GM18873 (cell line): Measurements from ENCODE around the gene EDN3.
"Not testable (repeated sequence)": the region's sequence is repeated elsewhere in the genome, so short reads cannot be mapped to it uniquely, and the experiment has no call there.

ENCODE experiments used
- ATAC-seq: cut with Tn5 transposase; IDR thresholded peaks from one replicate; pipeline ENCODE4 v1.9.1; 2021; ENCODE audit warnings: mild to moderate bottlenecking, moderate library complexity, moderate number of reproducible peaks; ENCODE audit not compliant: unreplicated experiment, low FRiP score

EDN3 gene

DNA sequence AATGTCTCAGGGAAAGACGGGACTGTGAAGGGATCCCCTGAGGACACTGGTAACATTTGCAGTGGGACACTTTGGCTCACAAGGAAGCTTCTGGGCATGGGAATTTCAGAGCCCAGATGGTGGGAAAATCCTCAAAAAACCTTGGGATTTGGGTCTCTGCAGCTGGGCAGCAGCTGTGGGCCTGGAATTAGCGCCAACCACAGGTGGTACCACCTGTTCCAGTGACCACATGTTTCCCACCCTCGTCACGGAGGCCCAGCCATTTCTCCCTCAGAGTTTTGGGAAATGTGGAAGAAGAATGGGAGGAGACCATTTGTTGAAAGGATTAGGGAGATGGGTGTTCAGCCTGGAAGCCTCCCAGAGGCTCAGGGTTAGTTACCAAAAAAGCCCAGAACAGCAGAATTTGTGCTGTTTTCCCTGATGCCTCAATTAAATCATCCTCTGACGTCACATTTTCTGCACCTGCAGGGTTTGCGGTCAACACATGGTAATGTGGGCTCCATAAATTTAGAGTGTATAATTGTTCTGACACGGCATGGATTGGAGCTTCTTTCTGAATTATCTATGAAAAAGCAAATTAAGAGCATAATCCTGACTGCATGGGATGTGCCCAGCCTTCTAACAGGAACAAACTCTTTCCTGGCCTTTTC is 34.4 kb downstream of the EDN3 start:
- ATAC-seq, result no peak

DNA sequence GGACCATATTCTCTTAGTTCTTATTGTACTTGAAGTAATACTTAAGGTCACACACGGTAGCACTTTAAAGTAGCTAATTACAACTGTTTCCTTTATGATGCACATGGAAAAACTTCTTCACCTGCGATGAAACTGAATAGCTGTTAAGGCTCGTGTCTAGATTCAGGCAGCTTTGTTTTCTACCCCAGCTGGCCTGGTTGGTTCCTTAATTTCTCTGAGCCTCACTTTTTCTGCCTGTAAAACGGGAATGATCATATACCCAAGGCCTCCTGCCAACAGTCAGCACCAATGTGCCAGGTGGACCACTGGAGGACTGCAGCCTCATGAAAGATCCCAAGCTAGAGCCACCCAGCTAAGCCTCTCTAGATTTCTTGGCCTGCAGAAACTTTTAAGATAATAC is 35.0 kb downstream of the EDN3 start:
- ATAC-seq, result no peak

DNA sequence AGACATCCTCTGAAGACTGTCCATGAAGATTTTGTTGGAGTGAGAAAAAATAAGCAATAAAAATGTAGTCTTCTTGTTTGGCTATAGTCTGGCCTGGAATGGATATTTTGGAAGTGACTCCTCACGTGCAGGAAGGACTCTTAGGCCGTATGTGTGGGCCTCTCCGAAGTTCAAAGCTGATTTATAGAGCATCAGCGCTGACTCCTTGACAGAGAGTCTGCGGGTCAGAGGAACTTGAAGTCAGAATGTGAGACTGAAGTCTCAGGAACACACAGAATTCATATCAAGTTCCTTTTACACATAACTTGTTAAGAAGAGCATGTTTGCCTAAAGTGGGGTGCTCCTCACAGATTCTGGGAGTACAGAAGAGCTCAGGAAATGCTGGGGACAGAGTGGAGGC is 36.1 kb downstream of the EDN3 start:
- no peak for ATAC-seq

DNA sequence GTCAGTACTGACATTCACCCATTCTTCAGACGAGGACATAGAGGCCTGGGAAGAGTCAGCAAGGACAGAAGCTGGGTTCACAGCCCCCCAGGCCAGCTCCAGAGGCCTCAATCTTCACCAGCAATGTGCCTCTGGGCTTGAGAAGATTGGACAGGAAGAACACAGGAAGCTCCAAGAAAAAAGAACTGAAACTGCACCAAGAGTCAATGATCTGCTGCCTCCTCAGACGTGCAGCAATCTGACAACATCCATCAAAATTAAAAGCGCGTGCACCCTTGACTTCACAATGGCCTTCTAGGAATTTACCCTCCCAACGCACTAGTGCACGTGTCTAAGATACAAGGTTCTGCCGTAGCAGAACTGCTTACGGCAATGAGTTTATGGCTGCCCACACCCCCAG is 38.0 kb downstream of the EDN3 start:
- ATAC-seq, result not testable (repeated sequence)

DNA sequence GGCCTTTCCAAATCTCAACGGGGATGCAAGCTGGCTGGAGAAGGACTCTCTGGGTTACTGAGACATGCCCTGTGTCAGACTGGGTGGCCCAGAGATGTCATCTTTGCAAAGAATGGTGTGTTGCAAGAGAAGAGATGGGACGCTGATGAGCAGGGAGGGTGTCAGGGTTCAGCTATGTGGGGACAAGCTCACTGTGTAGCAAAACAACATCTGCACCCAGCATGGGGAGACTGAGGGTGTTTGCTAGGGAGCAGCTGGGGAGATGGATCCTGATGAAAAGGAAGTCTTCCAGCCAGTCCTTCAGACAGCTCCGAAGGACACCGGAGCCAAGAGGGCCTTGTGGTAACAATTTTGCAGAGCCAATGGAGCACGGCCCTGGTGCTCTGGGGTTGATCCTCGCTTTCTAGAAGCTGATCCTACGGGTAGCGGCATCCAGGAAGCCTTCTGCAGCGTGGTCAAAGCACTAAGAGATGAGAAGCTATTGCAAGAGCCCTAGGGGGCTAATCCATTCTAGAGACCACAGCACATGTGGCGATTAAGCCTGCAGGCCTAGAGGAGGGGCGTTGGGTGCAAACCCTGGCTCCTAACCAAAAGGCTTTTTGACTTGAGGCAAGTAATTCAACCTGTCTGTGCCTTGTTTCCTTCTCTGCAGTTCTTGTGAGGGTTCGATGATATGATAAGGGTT is 39.9 kb downstream of the EDN3 start:
- no peak for ATAC-seq

DNA sequence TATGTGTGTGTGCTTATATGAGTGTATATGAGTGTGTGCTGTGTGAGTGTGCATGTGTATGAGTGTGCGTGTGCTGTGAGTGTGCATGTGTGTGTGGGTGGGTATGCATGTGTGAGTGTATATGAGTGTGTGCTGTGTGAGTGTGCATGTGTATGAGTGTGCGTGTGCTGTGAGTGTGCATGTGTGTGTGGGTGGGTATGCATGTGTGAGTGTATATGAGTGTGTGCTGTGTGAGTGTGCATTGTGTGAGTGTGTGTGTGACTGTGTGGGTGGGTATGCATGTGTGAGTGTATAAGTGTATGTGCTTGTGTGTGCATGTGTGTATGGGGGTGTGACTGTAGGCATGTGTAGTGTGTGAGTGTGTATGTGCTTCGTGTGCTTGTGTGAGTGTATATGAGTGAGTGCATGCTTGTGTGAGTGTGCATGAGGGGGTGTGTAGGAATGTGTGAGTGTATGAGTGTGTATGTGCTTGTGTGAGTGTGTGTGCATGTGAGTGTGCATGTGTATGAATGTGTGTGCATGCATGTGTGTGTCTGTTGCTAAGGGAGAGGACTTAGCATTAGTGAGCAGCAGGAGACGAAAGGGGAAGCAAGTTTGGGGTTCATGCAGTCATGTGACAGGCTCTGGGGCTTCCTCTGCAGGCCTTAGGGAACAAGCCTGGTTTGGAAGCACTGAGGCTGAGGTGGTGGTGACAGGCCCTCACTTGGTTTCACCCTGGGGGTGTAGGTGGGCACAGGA is 41.0 kb downstream of the EDN3 start:
- ATAC-seq, result not testable (repeated sequence)

DNA sequence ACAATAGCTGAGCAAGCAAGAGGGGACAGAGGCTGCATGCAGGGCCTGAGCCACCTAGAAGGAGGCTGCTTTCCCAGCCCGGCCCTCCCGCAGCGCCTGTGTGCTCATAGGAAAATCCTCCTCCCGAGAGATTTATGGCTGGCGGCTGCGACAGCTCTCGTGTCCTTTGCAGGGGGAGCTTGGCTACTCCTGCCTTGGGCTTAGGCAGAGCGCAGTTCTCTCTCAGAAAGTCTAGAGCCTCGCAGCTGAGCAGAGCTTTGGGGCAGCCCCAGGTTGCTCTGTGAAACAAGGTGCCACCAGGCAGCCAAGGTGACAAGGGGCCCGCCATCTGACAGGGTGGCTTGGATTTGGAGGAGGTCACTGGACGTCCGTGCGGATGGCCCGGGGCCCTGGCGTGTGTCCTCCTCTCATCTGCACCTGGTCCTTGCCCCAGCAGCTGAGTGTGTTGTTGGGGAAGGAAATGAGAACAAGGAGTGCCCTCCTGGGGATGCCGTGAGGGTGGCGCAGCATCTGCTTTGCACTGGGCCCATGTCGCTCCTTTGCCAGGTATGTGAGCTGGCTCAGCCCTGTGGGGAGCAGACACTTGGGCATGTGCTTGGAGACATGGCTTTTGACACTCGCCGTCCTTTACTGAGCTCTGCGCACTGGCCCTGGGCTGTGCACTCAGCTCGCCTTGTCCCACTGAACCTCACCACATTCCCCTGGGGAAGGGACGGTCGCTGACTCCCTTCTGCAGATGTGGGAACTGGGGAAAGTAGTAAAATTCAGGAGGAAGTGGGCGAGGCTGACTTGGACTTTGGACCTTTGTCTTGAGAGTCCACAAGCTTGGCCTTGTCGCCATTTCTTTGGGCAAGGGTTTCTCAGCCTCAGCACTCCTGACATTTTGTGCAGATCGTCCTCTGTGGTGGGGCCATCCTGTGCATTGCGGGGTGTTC is 41.9 kb downstream of the EDN3 start:
- ATAC-seq, result no peak

GRCh38 chr20:59346061-59346460 is 45.6 kb downstream of the EDN3 start:
- ATAC-seq, result no peak

DNA sequence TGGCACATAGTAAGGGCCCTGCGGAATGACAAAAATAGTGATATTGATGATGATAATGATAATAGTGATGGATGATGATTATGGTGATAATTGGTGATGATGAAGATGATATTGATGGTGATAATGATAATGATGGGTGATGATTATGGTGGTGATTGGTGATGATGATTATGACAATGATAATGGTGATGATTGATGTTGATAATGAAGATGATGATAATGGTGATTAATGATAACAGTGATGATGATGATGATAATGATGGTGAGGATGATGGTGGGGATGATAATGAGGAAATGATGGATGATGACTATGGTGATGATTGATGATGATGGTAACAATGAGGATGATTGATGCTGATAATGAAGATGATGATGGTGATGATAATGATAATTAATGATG is 48.9 kb downstream of the EDN3 start:
- ATAC-seq, result no peak

DNA sequence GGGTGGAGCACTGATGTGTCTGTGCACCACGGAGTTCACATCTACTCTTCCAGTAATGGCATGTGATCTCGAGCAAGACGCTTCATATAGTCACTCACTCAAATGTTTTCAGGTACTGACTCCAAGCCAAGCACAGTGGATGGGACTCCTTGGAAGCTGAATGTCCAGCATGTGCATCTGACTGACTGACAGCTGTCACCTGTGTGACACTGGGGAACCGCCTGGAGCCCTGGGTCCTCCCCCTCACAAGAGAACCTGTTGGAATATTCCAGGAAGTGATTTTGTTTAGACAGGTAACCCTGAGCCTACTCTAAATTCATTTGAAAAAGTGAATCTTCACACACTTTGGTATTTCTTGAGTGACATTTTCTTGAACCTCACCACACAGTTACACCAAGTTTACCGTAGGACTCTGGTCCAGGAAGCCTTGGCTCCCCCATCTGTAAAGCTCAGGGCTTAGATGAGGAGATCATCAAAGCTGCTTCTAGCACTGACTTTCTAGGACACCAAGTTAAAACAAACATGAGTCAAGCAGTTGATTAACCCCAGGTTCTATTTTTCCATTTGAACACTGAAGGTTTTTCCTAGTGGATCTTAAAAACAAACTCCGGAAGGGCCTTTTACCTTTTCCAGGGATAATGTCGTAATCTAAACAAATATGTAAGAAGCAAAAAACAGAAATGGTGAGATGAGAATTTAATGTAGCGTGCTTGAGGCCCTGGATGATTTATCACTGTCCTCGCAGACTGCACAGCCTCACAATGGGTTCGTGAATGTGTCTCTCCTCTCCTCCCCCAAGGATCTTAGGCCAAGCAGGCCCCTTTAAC is 50.1 kb downstream of the EDN3 start:
- ATAC-seq, result no peak

- no peak for ATAC-seq
Measured at GRCh38 chr20:59351157-59352040, 51.0 kb downstream of the EDN3 start.

- ATAC-seq, result no peak
Measured at GRCh38 chr20:59352541-59352940, 52.1 kb downstream of the EDN3 start.

GRCh38 chr20:59352990-59353389 is 52.6 kb downstream of the EDN3 start:
- ATAC-seq, result no peak

DNA sequence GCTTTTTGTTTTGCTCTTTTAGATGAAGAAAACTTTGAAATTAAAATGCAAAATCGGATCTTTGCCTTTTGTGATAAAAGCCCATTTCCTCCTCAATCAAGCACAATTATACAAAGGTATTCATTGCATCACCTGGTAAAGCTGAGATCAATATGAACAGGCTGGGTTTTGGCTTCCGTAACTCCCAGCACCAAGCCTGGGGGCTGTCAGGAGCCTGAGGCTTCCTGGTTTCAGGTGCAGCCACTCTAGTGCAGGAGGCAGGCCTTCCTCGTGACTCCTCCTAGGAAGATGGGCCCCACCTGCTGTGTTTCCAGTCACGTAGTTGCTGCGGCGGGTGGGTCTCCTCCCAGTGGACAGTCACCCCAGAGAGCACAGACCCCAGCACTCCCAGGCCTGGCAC is 54.0 kb downstream of the EDN3 start:
- ATAC-seq, result no peak

DNA sequence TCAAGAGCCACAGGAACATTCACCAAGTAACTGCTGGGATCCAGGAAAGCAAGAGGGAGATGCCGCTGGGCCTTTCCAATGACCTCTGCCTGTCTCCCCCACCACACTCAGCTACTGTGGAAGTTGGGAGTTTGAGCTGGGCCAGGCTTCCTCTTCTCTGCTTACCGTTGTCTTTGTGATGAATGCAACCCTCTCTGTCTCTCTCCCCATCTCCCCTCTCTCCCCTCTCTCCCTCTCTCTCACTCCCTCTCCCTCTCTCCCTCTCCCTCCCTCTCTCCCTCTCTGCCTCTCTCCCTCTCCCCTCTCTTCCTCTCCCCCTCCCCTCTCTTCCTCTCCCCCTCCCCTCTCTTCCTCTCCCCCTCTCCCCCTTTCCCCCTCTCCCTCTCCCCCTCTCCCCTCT is 54.8 kb downstream of the EDN3 start:
- no peak for ATAC-seq

DNA sequence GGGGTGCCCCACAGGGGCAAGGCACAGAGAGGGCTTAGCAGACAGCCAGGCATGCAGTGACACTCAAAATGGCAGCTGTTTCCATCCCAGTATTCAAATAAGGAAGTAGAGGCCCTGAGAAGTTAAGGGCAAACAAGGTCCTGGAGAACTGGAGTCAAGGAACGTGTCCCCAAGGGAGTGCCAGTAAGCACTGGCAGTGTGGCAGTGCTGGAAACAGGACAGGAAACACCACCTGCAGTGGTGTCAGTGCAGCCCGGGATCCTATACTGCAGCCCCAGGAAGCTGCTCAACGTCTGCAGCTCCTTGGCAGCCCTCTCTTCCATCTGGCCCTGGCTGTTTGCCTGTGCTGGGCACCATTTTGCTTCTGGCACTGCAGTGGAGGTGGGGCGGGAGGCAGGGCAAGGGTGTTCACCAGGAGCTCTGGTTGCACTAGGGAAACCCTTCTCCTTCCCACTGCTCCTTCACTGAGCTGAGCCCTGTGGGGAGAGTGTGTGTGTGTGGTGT is 56.3 kb downstream of the EDN3 start:
- no peak for ATAC-seq

GRCh38 chr20:59358793-59359192 is 58.4 kb downstream of the EDN3 start:
- not testable (repeated sequence) for ATAC-seq

- ATAC-seq, result no peak
Measured at GRCh38 chr20:59359906-59360725, 59.7 kb downstream of the EDN3 start.
